Endothelial cell of umbilical vein (primary cell): ENCODE data around the gene ID2. TPM values are rescaled to one million over a fixed set of nuclear protein-coding genes. Genes with fewer than 3 reads are reported as not detected.

ENCODE experiments used
- BruUV-seq: library from RNA; stranded (reverse); fragments of 400-500 nt; replicated peaks from 2 replicates; lab custom pipeline; 2021; lab: Mats Ljungman, UMichigan
- CTCF ChIA-PET: fragments of 300-600, 350-600 bp; sonication (Branson Sonifier 250); formaldehyde crosslinking; loops from one replicate; lab custom pipeline; 2021; ENCODE audit warnings: antibody characterized with exemption, inconsistent platforms; lab: Charles Lee
- POLR2A ChIA-PET: fragments of 300-600, 350-600 bp; sonication (Branson Sonifier 250); formaldehyde crosslinking; loops from one replicate; lab custom pipeline; 2021; ENCODE audit warnings: antibody characterized with exemption, inconsistent platforms; lab: Charles Lee
- DNase-seq: peaks from one replicate; pipeline ENCODE4 v3.0.0-alpha.2; 2011; ENCODE audit warnings: low read depth, low spot score
- FAIRE-seq: peaks from 2 replicates; lab custom pipeline; 2011; peaks lifted over from hg19 to GRCh38; lab: Jason Lieb, UNC
- H2AFZ ChIP-seq: 2 replicates; pipeline ENCODE4 v1.6.0; 2012; ENCODE audit warnings: low read depth, low read length, control low read depth, inconsistent platforms
- H3K27ac ChIP-seq: 2 replicates; pipeline ENCODE4 v1.5.1; 2011; ENCODE audit warnings: low read depth, mild to moderate bottlenecking, control low read depth, low read length, moderate library complexity; ENCODE audit not compliant: insufficient read depth
- H3K27me3 ChIP-seq, 2 experiments: 2 replicates each; pipeline versions ENCODE4 v1.6.0 to v1.6.1; 2011; ENCODE audit warnings: low read length in 2 of 2, mixed read lengths in 1 of 2; ENCODE audit not compliant: control insufficient read depth in 2 of 2, insufficient read depth in 2 of 2
- H3K36me3 ChIP-seq, 2 experiments: 2 replicates in 1 of 2; 3 replicates in 1 of 2; pipeline ENCODE4 v1.5.1; 2011; ENCODE audit warnings: low read length in 2 of 2, mild to moderate bottlenecking in 1 of 2, moderate library complexity in 1 of 2; ENCODE audit not compliant: control insufficient read depth in 2 of 2, insufficient read depth in 2 of 2; ENCODE audit errors: extremely low read depth in 1 of 2
- H3K4me1 ChIP-seq: 3 replicates; pipeline ENCODE4 v1.5.1; 2011; ENCODE audit warnings: mild to moderate bottlenecking, low read length; ENCODE audit not compliant: control insufficient read depth, insufficient read depth; ENCODE audit errors: extremely low read depth
- H3K4me2 ChIP-seq: 2 replicates; pipeline ENCODE4 v1.6.1; 2011; ENCODE audit warnings: low read length, control low read depth, mixed read lengths; ENCODE audit not compliant: insufficient read depth
- H3K4me3 ChIP-seq, 3 experiments: fragments of 200-600 bp in 1 of 3; sonication (generic), shearing (Covaris generic) in 1 of 3; replicated peaks in 1 of 3; 2 replicates each; pipeline ENCODE4 v1.5.1; 2011 to 2016; ENCODE audit warnings: control low read depth in 3 of 3, low read length in 3 of 3, mild to moderate bottlenecking in 2 of 3, inconsistent platforms in 1 of 3, low read depth in 1 of 3, moderate library complexity in 1 of 3; ENCODE audit not compliant: insufficient read depth in 1 of 3
- H3K79me2 ChIP-seq: 2 replicates; pipeline ENCODE4 v1.6.0; 2012; ENCODE audit warnings: low read length, inconsistent platforms; ENCODE audit not compliant: control insufficient read depth, insufficient read depth
- H3K9ac ChIP-seq: replicated peaks from 2 replicates; pipeline ENCODE3; 2011; ENCODE audit warnings: low read length, control low read depth; ENCODE audit not compliant: insufficient read depth; ENCODE audit errors: extremely low read depth
- H3K9me1 ChIP-seq: replicated peaks from 3 replicates; pipeline ENCODE4 v1.6.0; 2011; ENCODE audit warnings: mild to moderate bottlenecking, low read length; ENCODE audit not compliant: control insufficient read depth, insufficient read depth; ENCODE audit errors: extremely low read depth
- H3K9me3 ChIP-seq: replicated peaks from 2 replicates; pipeline ENCODE4 v1.5.1; 2012; ENCODE audit warnings: low read length, inconsistent platforms; ENCODE audit not compliant: control insufficient read depth, insufficient read depth
- H4K20me1 ChIP-seq: replicated peaks from 2 replicates; pipeline ENCODE3; 2011; ENCODE audit warnings: mild to moderate bottlenecking, low read length; ENCODE audit not compliant: control insufficient read depth, insufficient read depth; ENCODE audit errors: extremely low read depth
- CTCF ChIP-seq, 2 donors: IDR thresholded peaks; 1 replicate in 1 of 2; 2 replicates in 1 of 2; pipeline ENCODE4 v1.5.1; 2011; ENCODE audit warnings: low read length in 2 of 2, mild to moderate bottlenecking in 2 of 2, moderate library complexity in 2 of 2, control low read depth in 1 of 2, inconsistent platforms in 1 of 2, low read depth in 1 of 2; ENCODE audit not compliant: insufficient read depth in 1 of 2; ENCODE audit errors: extremely low read depth in 1 of 2
- EZH2 ChIP-seq: IDR thresholded peaks from 2 replicates; pipeline ENCODE4 v1.6.1; 2012; ENCODE audit warnings: borderline replicate concordance, low read depth, mild to moderate bottlenecking, moderate library complexity, low read length, inconsistent platforms; ENCODE audit not compliant: severe bottlenecking
- FOS ChIP-seq: IDR thresholded peaks from 2 replicates; pipeline ENCODE4 v1.6.1; 2011; ENCODE audit warnings: mild to moderate bottlenecking, low read length, moderate library complexity, borderline replicate concordance; ENCODE audit not compliant: insufficient read depth
- GATA2 ChIP-seq: IDR thresholded peaks from 2 replicates; pipeline ENCODE4 v1.7.0; 2011; ENCODE audit warnings: low read depth, mild to moderate bottlenecking, moderate library complexity, mixed read lengths, low read length; ENCODE audit not compliant: insufficient read length, insufficient read depth
- MYC ChIP-seq: IDR thresholded peaks from one replicate; pipeline ENCODE4 v1.6.1; 2011; ENCODE audit warnings: mild to moderate bottlenecking, low read depth, low read length
- POLR2A ChIP-seq: IDR thresholded peaks from 2 replicates; pipeline ENCODE4 v1.6.1; 2012; ENCODE audit warnings: low read depth, mild to moderate bottlenecking, control low read depth, low read length
- POLR2AphosphoS5 ChIP-seq: IDR thresholded peaks from 2 replicates; pipeline ENCODE4 v1.6.1; 2012; ENCODE audit warnings: low read depth, mild to moderate bottlenecking, control low read depth, low read length, moderate library complexity; ENCODE audit not compliant: insufficient read depth
- dilution Hi-C: fragments of 300-500 bp; cut with MboI; formaldehyde crosslinking; loops from one replicate; pipeline ENCODE4 v1.15.0; 2019; ENCODE audit warnings: low sequenced_read_pairs; ENCODE audit not compliant: extremely low pct_ligation_motif_present
- intact Hi-C: fragments of 100-400 bp; cut with micrococcal nuclease; formaldehyde crosslinking; loops from one replicate; pipeline ENCODE4 v1.10.0; 2022
- polyA plus RNA-seq, 4 experiments: library from polyadenylated mRNA; depleted of rRNA in 3 of 4; stranded (reverse) in 3 of 4; unstranded in 1 of 4; fragments of >200 nt; gene quantifications; 2 replicates each; pipeline versions ENCODE4 v1.2.1 to v1.2.3, GENCODE V29; 2011 to 2012; ENCODE audit warnings: missing spikeins in 1 of 4
- total RNA-seq: library from RNA; stranded (reverse); gene quantifications from 2 replicates; pipeline ENCODE4 v1.2.3, GENCODE V29; 2021

The ID2 gene
- total and polyA plus RNA-seq, 2 donors (not counting 3 experiments of a cell fraction or from before 2014, with no cell fraction given), result 4.1 to 29.1 TPM

GRCh38 chr2:8729939-8730338 lies 48.1 kb downstream of the ID2 start:
- FAIRE-seq, result no peak
- dilution Hi-C loops (no loop called here), intact Hi-C loops (no loop called here)
- no peak overlapping the region for H3K27ac ChIP-seq
- no peak overlapping the region for H3K4me2 ChIP-seq
- H3K9ac ChIP-seq, result no peak overlapping the region
- BruUV-seq, result no TSS peak
- POLR2A ChIA-PET, result no interaction called here
- no peaks in the 10 kb centered on the region for H3K79me2 ChIP-seq
- no peaks in the 10 kb centered on the region for H3K4me1 ChIP-seq
- H3K27me3 ChIP-seq, result no peaks in the 10 kb centered on the region
- no peak for DNase-seq
- TF ChIP-seq CTCF (IDR thresholded peaks at IDR 0.05; ENCODE audit: extremely low read depth in 1 of 2, insufficient read depth in 1 of 2, low read depth in 1 of 2, low read length in 2 of 2), result no peak
- TF ChIP-seq FOS, result no peak
- TF ChIP-seq POLR2A, result no peak
- H4K20me1 ChIP-seq, result no peaks in the 10 kb centered on the region
- CTCF ChIA-PET, result interaction anchor here (0.8 to 1.0 kb wide), 2 partner anchors 10 to 43 kb away, joined by 3 to 5 read pairs; no protein-coding TSS in a partner anchor
- H3K4me3 ChIP-seq, result no peak overlapping the region
- peaks cover 4 to 26% of the 10 kb centered on the region in 2 experiments for H3K36me3 ChIP-seq
- H2AFZ ChIP-seq, result no peak overlapping the region
- H3K9me3 ChIP-seq, result no peaks in the 10 kb centered on the region
- H3K9me1 ChIP-seq, result no peaks in the 10 kb centered on the region

GRCh38 chr2:8732601-8733000 lies 50.7 kb downstream of the ID2 start:
- CTCF ChIA-PET, result interaction anchor here (1.2 to 1.5 kb wide), 2 partner anchors 12 to 28 kb away, joined by 3 to 5 read pairs; no protein-coding TSS in a partner anchor
- Histone ChIP-seq H3K9ac (no peak overlapping the region), H3K79me2 (no peaks in the 10 kb centered on the region), H4K20me1 (no peaks in the 10 kb centered on the region), H2AFZ (no peak overlapping the region), H3K27ac (no peak overlapping the region), H3K9me1 (no peaks in the 10 kb centered on the region), H3K4me1 (no peaks in the 10 kb centered on the region), H3K4me2 (no peak overlapping the region), H3K9me3 (no peaks in the 10 kb centered on the region), H3K4me3 (no peak overlapping the region), H3K36me3 (peaks cover 9 to 28% of the 10 kb centered on the region in 2 experiments), H3K27me3 (no peaks in the 10 kb centered on the region)
- no peak for TF ChIP-seq GATA2
- TF ChIP-seq FOS, result no peak
- TF ChIP-seq POLR2AphosphoS5, result no peak
- TF ChIP-seq MYC, result no peak
- no peak for TF ChIP-seq EZH2
- POLR2A ChIA-PET, result no interaction called here
- no peak for FAIRE-seq
- no TSS peak for BruUV-seq
- dilution Hi-C loops, result no loop called here
- no peak for DNase-seq
- intact Hi-C loops, result no loop called here
